Measurements from ENCODE around the gene PDZD2. TPM values are rescaled to one million over a fixed set of nuclear protein-coding genes. Genes with fewer than 3 reads are reported as not detected.

The PDZD2 gene
- total RNA-seq, 1 donor from 2014 or later = 1.2 TPM

DNA sequence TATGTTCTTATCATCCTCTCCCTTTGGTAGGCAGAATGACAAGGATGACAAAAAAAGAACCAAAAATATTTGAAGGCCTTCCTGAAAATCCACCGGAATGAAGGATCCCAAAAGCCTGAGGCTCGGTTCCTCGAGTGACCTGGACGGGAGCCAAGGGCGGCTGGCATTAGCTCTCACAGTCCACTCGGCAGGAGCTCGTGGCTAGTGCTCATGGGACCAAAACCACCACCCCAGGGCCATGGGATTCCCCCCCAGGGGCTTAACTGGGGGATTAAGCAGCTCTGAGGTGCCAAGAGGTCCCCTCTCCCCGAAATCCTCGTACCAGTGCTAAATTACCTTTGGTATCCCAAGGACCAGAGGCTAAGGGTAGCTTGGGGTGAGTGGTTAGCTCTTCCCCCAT lies 586 bp upstream of the PDZD2 start:
- no peak for DNase-seq (ENCODE audit: low read depth in 2 of 2)

DNA sequence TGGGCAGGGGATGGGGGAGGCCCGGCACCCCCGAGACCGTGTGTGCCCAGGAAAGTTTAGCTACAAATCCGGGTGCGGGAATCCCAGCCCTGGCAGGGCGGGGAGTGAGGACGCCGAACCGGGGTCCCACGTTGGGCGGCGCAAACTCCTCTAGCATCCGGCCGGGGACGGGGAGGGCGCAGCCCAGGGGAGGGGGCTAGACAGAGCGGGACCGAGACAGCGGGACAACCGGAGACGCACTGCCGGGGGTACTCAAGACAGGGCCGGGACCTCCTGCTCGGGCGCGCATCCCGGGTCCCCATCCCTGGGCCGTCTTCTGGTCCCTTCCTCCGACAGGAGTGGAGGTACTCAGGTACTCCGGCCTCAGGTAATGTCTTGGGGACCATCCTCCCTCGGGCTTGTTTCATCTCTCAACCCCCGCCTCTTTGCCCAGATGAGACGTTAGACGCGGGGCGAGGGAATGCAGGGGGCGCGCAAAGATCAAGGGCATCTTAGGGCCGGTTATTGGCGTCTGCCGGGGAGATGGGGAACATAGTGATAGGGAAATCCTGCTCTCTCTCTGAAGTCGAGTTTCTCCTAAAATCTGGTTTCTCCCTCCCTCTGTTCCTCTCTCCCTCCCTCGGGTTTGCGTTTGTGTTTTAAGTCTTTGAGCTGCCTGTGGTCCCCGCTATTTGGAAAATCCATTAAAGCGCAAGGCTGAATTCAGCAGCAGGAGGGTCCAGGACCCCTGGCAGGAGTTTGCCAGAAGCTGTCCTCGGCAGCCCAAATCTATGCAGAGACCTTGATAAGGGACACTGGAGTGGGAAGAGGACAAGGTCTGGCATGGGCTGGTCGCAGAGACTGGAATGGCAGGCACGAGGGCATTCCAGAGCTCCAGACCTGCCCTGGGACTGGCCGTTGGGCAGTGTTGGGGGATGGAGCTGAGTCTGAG lies 815 bp downstream of the PDZD2 start:
- DNase-seq (ENCODE audit: low read depth in 2 of 2) = no peak

DNA sequence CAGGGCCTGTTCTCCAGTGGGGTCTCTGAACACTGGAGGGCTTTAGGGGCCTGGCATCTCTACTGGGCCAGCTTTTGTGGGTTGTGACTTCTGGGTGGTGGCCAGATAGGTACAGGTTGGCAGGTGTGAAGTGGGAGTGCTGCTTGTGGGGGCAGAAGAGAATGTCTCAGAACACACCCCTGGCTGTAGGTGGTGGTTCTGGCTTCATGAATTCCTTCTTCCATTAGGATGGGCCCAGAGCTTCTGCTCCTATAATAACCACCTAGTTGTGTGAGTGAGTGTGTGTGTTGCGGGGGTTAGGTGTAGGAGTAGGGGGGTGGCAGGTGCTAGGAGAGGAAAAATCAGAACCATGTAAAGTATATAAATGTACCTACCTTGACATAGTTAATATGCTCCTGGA lies 1.6 kb downstream of the PDZD2 start:
- no peak for DNase-seq (ENCODE audit: low read depth in 2 of 2)

DNA sequence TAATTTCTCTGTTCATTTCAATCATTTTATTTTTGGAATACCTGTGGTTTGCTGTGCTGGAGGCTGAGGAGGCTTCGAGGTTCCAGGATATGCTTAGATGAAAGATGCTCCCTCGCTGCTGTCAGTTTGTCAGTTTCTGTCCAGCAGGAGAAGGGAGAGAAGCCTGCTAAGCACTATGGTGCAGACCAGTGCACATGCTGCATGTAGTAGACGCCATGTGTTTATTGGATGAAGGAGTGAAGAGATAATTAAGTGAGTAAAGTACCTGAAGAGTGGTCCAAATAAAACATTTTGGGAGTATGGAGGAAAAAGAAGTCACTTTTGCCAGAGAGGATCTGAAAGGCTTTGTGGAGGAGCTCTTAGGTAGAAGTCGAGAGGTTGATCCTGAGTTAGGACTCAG lies 2.1 kb downstream of the PDZD2 start:
- DNase-seq (ENCODE audit: low read depth in 2 of 2) = no peak

DNA sequence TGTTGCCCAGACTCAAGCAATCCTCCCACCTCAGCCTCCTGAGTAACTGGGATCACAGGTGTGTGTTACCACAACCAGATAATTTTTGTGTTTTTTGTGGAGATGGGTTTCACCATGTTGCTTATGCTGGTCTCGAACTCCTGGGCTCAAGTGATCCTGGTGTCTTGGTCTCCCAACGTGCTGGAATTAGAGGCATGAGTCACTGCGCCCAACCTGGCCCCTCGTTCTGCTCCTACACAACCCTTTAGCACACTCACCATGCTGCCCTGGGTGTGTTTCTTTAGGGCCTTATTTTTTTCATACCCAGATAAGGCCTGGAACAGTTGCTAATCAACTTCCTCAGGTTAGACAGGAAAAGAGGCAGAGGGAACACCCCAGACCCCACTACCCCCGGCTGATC lies 2.6 kb downstream of the PDZD2 start:
- DNase-seq (ENCODE audit: low read depth in 2 of 2) = no peak

DNA sequence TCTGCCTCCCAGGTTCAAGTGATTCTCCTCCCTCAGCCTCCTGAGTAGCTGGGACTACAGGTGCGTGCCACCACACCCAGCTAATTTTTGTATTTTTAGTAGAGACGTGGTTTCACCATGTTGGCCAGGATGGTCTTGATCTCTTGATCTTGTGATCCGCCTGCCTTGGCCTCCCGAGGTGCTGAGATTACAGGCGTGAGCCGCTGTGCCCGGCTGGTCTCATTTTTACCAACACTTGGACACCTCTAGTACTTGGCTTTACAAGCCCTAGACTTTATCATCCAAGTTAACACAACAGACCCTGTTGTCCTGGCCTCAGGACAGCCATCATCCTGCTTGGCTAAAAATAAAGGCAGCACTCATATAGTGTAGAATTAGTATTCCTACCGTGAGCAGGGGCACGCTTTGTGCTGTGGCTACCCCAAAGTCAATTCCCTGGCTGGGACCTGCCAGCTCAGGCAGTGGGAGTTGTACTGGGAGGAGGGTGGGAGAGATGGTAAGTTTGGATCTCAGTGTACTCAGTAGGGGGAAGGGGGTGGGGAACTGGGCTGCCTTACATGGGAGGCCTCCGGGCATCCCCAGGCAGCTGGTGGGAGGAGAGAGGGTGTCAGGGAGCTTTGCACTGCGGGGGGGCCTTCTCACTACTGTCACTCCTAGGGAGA lies 6.6 kb downstream of the PDZD2 start:
- no peak for DNase-seq (ENCODE audit: low read depth in 2 of 2)

DNA sequence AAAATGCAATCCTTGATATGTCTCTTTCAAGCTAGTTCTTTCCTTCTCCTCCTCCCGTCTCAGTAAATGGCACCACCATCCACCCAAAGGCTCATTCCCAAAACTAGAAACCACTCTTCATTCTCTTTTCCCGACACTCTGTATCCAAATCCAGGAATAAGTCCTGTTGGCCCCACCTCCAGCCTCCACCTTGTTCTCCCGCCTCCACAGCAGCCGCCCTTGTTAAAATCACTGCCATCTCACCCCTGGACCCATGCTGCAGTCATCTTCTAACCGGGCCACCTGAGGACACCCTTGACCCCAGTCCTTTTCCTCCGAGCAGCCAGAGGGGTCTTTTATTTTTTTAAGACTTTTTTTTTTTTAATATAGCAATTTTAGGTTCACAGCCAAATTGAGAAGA lies 9.4 kb downstream of the PDZD2 start:
- DNase-seq (ENCODE audit: low read depth in 2 of 2) = no peak

DNA sequence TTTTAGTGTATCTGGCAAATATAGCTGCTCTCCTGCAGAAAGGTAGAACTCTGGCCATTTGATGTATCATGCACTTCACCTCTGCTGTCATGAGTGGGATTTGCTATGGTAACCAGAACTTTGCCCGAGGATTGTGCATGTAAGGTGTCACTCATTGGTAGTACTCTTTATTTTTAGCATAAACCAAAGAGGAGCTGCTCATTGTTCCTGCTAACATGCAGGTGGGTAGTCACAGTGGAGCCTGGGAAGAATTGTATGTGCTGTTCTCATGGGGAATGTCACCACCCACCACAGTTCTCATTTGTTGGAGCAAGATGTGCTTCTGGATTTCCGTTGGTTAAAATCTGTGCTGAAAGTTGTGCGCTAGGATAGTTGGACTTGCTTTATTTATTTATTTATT lies 12.3 kb downstream of the PDZD2 start:
- no peak for DNase-seq (ENCODE audit: low read depth in 2 of 2)

DNA sequence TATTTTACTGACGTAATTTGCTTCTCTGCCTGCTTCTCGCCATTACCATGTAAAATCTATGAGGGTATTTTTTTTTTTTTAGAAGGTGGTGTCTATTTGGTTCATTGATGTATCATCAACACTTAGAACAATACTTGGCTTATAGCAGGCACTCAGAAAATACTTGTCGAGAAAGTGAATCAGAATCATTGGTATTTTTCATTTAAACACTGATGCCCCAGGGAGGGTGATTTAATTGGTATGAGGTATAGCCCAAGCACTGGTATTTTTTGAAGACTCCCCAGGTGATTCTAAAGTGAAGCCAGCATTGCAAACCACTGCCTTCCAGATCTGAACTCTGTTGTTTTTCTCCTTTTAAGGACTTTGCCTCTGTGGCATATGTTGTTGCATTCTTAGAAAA lies 16.6 kb downstream of the PDZD2 start:
- DNase-seq (ENCODE audit: low read depth in 2 of 2) = no peak

DNA sequence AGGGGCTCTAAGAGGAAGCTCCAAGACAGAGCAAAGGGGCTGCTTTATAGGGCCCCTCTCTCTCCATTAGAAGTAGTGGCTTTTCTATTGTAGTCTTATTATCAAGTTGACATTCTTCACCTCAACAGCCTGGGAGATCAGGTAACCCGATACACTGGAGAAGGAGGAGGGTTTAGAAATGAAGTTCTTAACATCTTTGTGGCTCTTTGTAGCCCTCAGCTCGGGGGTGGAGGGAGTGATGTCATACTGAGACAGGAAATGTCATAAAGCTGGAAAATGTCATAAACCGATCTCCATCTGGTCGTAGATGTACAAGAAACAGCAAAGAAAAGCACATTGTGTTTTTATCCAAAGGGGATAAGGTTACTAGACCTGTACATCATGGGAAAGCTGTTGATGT lies 17.9 kb downstream of the PDZD2 start:
- DNase-seq (ENCODE audit: low read depth in 2 of 2) = no peak

DNA sequence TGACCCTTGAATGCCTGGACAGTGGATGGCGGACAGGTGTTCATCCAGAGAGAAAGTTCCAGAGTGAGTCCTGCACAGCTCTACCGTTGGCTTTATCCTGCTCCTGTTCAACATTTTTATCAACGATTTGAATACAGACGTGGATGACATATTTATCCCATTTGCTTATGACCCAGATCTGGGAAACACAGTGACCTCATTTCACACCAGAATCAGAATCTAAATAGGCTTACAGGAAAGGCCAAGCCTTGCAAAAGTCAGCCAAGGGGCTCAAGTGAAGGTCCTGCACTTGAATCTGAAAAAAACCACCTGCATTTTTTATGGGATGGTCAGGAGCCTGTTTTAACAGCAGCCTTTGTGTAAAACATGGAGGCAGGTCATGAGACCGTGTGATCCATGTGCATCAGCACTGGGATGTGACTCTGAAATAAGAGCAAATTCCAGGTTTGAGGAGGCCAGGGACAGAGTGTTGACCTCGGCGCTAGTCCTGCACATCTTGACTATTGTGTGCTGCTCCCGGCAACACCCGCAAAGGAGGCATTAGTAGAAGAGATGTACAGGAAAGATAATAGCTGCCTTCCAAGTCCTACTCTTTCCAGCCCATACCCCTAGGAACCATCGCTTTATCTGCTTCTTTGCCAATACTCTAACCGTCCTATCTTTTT lies 18.5 kb downstream of the PDZD2 start:
- no peak for DNase-seq (ENCODE audit: low read depth in 2 of 2)

DNA sequence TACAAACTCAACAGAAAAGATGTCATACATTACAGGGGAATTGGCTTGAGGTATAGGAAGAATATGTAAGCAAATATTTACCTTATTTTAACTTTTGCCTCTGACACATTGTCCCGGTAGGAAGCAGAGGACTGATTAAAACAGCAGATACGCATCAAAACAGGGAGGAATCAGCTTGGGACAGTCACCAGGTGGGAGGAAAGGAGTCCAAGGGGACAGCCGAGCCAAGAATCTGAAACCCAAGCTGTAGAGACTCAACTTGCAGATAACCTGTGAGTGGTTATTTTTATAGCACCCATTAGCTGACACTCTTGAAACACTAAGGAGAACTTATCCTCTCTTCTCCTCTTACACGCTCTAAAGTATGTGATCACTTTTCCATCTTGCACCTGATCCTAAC lies 22.3 kb downstream of the PDZD2 start:
- DNase-seq (ENCODE audit: low read depth in 2 of 2) = no peak

DNA sequence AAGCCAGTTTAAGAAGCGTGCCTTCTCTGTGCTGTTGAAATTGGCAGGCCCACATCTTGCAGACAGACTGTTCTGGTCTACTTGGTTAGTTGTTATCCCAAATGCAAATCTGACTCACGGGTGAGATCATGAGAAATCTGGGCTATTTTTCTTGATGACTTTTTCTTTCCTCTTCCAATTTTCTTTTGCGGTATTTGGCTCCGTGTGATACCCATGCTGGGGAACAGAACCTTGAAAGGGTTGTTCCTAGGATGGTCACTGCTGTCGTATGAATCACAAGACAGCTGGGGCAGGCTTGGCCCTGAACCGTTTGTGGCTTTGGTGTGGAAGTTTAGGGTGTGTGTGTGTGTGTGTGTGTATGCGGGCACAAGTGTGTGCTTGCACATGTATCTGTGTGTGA lies 24.6 kb downstream of the PDZD2 start:
- no peak for DNase-seq (ENCODE audit: low read depth in 2 of 2)

DNA sequence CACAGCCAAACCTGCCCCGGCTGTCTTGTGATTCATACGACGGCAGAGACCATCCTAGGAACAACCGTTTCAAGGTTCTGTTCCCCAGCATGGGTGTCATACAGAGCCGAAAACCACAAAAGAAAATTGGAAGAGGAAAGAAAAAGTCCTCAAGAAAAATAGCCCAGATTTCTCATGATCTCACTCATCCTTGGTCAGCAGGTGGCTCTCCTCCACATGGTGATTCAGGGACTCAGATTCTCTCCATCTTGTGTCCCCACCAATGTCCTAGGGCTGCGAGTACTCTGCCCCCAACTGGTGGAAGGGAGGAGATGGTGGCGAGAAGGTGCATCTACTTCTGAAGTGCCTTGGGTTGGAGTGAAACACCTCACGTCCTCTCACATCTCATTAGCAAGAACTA lies 25.6 kb downstream of the PDZD2 start:
- DNase-seq (ENCODE audit: low read depth in 2 of 2) = no peak

DNA sequence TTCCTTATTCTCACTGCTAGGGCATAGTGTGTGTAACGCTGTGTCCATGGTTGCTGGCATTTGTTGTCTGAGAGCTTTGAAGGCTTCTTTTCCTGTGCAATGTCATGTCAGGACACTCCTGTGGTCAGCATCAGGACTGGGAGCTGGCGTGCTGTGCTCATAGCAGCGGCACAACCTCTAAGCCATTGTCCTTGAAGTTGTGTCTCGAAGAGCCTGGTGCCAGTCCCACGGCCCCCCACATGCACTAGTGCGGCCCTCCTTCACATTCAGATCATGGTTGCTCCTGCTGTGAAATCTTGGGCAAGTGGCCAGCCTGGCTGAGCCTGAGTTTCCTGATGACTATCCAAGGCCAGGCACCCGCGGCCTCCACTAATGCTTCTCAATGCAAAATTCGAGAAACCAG lies 32.4 kb downstream of the PDZD2 start:
- DNase-seq (ENCODE audit: low read depth in 2 of 2) = no peak

DNA sequence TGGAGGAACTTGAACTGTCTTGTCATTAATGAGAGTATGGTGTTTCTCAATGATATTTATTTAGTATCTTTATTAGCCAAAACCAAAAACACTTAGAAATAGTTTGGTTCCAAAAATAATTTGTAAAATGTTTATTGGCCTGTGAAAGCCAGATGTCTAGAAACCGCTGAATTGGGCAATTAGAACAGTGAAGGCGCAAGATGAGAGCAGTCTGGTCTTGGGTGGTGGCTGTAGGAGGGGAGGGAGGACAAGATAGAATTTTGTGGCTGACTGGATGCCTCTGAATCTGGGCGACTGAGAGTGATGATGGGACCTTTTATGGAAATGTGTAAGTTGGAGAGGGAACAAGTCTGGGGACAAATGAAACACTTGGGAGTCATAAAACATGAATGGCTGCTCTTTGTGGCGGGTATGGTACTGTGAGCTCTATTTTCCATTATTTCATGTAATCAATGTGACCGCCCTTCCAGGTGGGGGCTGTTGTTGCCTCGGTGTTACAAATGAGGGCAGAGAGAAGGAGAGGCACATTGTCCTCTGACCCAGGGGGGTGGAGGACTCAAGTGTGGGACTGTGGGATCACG lies 35.5 kb downstream of the PDZD2 start:
- no peak for DNase-seq (ENCODE audit: low read depth in 2 of 2)

DNA sequence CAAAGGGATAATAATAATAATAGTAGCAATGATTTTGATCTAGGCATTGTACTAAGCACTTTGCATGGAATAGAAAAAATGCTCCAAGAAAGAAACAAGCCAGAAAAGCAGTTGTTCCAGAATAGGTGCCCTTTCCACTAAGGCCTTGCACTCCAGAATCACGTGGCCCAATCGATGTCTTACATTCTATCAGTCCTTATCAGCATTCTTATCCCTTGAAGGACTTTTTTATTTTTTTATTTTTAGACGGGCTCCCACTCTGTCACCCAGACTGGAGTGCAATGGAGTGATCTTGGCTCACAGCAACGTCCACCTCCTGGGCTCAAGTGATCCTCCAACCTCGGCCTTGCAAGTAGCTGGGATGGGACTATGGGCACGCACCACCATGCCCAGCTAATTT lies 36.5 kb downstream of the PDZD2 start:
- DNase-seq (ENCODE audit: low read depth in 2 of 2) = no peak

DNA sequence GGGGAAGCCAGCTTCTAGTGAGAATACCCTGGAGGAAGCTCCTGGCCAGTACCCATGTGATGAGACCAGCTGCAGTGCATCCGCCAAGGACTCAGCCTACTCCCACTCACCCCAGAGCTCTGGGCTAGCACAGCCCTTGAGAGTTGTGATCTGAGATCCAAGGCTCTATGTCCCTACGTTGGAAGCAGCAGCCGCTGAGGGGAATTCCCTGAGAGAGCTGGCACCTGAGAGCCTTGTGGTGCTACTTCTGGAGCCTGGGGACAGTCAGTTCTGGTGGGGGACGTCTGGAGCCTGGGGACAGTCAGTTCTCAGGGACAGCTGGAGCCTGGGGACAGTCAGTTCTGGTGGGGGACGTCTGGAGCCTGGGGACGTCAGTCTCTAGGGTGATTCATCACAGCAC lies 39.2 kb downstream of the PDZD2 start:
- DNase-seq (ENCODE audit: low read depth in 2 of 2) = no peak

DNA sequence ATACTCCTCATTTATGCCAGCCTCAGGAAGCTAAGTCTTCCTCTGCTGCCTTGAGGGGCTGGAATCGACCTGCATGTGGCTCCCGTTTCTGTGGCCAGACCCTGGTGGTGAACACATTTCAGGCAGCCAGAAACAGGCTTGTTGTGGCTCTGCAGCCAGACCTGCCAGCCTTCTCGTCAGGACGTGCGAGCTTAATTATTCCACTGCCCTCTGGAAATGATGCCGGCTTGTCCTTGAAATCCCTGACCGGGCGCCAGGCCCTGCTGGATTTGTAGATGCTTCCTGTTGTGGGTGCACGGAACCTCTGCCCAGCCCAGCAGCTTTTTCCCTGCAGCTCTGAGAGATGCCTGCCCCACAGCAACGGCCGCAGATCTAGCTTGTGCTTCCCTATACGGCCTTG lies 41.6 kb downstream of the PDZD2 start:
- no peak for DNase-seq (ENCODE audit: low read depth in 2 of 2)

DNA sequence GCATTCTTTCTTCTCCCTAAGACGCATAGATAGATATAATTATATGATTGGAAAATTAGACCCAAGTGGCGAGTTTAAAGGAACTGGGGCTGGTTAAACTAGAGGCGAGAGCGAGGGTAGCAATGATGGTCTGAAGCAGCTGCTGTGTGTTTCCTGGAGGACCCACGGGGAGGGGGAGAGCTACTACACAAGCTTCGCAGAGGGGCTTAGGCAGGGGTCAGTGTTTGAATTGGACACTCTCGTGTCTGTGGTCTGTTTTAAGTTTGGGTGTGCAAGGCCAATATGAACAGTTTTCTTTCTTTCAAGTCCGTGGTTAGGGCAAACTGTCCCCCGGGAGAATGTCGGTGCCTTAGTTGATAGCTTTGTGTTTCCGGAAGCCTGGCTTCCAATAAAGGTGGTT lies 43.1 kb downstream of the PDZD2 start:
- no peak for DNase-seq (ENCODE audit: low read depth in 2 of 2)

DNA sequence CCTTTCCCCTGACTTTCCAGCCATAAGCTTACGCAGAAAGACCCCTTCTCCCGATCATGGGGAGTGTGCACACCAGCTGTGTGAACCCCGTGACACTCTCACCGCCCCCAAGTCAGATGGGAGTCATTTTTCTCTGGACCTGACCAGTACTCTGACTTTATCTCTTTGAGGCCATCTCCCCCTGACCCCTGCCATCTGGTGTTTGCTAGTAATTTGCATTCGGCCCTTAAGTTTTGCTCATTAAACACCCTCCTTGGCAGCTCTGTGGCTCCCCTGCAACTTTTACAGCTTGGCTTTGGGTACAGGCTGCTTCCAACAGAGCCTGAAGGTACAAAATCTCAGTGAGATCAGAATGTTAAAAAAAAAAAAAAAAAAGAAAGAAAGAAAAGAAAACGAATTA lies 43.9 kb downstream of the PDZD2 start:
- DNase-seq (ENCODE audit: low read depth in 2 of 2) = no peak

DNA sequence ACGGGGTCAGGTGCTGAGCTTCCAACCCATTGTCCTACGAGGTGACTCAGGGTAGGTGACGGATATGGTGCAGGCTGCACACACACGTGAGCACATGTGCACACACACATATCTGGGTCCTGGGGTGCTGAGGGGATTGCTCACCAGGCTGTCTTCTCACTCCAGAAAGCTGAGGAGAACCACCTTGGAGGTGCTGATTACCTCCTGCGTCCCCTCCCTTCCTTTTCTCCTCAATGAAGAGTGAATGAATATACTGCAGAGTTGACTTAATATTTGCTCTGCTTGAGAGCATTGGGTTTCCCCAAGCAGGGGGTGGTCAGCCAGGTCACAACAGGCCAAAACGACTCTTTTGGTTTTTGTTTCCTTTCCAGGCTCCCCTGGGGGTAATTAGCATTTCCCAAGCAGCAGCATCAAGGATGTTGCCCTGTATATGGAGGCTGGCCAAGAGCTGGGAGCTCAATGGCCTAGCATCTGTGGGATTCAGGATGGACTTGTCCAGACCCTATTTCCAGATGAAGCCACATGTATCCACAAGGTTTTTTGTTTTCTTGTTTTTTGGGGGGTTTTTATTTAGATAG lies 49.7 kb downstream of the PDZD2 start:
- DNase-seq (ENCODE audit: low read depth in 2 of 2) = no peak
